HG03342 (cell line): Measurements from ENCODE around the gene TACC2.

ENCODE experiments used
- ATAC-seq: cut with Tn5 transposase; IDR thresholded peaks from one replicate; pipeline ENCODE4 v1.9.1; 2021; ENCODE audit warnings: mild to moderate bottlenecking, moderate library complexity; ENCODE audit not compliant: unreplicated experiment

Gene TACC2

DNA sequence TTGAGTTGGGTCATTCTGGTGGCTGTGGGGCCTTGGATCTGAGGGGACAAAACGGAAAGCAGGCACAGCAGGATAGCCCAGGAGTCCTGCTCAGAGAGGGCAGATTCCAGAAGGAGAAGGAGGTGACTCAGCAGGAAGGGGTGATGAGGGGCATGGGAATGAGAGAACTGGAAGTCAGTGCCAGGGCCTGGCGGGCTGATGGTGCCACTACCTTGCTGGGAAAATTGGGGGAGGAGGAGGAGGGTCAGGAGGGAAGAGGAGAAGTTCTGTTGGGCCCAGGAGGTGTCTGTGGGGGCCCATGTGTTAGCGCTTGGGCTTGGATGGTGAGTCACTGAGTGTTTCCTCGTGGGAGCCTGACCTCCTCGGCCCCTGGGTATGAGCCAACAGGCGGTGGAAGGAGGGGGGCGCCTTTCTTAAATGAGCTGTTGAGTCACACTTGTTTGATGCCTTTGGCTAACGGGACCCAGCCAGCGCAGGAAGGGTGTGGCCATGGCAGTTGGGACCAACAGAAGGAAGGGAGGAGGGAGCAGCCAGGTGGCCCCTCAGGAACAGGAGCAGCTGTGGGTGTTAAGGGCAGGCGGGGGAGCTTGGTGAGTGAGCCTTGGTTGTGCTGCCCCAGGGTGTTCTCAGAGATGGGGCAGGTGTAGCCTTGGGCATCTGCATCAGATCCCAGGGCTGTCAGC is 152.1 kb downstream of the TACC2 start:
- ATAC-seq = no peak

DNA sequence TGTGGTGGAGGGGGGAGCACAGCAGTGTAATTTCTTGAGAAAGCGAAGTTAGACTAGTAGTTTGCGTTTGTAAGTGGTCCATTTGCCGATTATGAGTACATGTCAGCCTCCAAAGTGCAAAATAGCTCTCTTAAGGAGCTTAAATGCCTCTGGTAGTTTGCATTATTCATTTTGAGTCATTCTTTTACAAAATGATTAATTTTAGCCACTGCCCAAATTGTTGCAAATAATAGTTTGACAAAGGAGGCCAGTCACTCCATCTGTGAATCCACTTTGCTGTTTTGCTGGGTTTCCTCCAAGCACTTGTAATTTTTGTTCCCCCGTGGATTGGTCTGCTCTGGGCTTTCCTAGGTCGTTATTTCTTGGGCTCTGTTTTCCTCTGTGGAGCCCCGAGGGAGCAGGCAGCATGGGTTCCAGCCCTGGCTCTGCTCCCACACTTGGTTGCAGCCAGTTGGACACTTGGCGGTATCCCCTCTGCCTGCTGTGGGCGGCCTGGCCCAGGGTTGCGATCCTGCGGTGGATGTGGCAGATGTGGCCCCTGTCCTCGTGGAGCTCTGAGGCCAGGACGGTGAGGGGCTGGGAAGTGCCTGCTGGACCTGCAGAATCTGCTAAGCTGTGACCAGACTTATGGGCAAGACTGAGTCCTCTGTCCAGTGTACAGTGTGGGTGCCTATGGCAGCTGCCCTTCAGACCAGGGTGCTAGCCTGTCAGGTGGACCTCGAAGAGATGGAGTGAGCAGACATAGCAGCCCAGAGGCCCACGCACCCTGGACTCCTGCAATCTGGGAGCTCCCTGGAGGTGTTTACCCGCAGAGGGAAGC is 153.1 kb downstream of the TACC2 start:
- ATAC-seq = no peak

DNA sequence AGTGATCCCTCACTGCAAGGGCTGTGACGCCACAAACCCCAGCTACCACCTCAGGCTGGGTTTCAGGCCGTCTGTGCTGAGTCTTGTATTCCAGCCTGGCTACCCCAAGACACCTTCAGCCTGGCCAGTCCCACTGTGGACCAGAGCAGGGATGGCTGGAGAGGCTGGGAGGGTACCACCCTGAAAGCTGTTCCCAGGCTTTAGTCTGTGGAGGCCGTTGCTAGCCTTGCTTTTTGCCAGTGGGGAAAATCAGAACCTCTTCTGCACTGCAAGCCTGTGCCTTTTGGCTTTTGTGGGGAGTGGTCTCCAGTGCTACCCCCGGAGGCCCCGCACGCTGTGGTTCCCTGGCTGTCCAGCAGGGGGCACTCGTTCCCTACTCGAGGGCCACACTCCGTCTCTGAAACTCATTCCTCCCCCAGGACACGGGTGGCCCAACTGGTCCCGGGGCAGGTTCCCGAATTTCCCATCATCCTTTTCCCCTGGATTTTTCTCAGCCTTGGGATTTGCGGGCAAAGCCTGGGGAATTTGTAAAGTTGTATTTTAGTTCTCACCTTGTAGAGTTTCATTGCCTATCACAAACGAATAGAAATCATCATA is 153.8 kb downstream of the TACC2 start:
- no peak for ATAC-seq

DNA sequence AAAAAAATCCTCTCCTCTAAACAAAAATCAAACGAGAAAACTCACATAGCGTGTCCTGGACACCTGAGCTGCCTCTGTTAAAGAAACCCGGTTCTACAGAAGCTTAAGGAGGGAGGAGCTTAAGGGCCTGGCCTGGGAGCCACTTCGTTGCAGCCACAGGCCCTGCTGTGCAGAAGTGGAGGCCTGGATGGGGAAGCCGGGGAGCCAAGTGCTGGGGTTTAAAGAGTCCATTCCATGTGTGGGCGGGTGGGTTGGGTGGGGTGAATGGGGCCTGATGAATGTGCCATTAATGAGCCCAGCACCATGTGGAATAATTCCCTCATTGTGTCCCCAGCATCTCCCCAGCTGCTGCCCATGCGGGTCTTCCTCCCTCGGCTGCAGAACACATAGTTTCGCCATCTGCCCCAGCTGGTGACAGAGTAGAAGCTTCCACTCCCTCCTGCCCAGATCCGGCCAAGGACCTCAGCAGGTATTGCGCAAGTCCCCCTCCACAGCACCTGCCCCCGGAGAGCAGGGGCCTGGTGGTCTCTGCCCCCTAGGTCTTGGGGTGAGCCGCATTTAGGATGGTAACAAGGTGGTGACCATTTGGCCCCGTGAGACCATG is 154.4 kb downstream of the TACC2 start:
- no peak for ATAC-seq

DNA sequence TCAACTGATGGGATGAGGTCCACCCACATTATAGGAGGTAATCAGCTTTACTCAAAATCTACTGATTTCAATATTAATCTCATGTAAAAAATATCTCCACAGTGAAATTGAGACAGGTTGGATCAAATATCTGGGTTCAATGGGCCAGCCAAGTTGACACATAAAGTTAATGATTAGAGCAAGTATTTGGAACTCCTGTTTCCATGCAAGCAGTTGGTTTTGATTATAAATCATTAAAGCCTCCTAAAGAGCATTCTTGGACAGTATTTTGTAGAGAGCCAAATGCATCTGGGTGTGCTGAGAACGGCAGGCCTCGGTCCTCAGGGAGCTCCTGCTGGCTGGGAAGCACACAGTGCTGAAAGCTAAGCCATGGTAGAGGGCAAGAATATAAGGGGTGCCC is 155.2 kb downstream of the TACC2 start:
- ATAC-seq = no peak

DNA sequence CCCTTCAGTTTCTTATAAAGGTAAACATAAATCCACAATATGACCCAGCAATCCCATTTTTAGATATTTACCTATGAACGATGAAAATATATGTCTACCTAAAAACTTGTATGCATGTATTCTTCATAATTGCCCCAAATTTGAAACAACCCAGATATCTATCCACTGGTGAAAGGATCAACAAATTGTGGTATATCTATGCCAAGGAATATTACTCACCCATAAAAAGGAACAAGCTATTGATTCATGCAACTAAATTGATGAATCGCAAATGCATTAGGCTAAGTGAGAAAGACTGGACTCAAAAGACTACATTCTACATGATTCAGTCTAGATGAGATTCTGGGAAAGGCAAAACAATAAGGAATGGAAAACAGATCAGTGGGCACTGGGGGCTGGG is 156.2 kb downstream of the TACC2 start:
- no peak for ATAC-seq

DNA sequence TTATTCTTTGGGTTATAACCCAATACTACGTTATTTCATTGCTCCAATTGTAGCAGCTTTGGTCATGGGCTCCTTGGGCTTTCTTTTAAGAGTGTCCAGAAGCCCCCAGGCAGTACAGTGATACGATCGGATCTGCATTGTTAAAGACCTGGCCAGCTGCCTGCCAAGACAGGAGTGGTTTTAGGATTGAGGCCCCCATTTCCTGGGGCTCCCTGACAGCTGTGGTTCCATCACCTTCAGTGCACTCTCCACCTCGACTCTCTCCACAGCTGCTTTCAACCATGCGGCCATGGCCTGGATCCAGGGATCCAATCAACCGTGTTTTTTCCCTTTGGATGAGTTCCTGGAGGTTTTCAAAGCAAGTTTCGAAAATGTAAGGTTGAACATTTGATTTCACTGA is 158.7 kb downstream of the TACC2 start:
- no peak for ATAC-seq

DNA sequence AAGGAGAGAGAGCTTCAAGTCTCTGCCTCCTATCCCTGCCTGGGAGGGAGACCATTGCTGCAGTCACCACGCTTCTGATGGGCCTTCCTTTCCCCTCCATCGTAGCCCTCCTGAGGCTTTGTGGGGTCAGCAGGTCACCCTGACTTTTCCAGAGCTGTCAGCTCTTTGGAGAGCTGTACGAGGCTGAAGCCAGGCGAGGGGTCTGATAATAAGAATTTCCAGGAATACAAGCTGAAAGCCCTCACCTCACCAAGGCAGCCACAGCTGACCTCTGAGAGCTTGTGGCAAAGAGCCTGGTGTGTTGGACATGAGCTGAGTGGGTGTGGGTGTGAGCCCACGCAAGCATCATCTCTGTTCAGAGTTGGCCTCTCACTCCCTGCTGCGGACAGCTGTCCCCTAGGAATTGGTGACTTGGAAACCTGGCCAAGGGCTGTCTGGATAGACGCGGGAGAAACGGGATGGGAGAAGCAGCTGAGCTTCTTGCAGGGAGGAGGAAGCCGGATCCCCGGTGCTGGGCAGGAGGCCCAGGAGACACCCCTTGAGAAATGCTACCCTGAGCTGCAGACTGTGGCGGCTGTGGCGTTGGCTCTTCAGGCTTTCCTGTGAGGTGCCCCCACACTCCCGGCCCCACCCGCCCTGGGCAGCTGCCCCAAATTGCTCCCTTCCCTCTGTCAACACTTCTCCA is 160.1 kb downstream of the TACC2 start:
- no peak for ATAC-seq

DNA sequence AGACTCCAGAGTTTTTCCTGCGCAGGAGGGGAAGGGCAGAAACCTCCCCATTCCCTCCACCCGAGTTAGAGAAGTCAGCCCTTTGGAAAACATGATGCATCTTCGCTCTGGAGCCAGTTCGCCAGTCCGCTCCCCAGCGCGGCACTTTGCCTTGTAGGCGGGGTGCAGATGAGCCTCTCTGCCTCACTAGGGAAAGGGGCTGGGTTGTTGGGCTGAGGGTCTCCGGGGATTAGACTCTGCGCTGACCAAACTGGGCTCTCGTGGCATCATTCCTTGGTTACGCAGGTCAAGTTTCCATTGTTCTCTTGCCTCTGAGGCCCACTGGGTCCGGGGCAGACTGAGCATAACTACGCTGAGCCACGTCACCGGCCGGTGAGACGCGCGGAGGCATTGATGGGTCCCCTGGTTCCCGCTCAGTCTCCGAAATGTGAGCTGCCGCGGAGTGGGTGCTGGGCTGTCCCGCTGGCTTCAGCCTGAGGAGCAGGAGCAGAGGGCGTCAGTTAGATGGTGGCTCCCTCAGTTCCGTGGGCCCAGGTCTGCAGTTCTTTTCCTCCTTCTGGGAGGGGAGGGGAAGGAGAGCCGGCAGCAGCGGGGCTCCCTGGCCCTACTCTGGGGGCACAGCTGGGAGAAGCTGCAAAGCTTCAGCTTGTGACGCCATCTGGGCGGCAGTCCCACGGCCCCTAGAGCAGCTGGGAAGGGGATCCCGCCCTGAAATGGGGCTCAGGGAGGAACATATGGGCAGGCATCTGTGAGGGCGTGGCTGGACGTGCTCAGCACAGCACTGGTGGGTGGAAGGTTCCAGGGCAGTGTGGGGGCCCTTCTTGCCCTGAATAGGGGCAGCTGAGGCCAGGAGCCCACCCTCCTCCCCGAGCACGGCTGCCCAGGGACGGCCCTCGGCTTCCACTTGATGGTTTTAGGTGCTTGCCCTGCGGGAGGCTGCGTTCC is 160.9 kb downstream of the TACC2 start:
- no peak for ATAC-seq

DNA sequence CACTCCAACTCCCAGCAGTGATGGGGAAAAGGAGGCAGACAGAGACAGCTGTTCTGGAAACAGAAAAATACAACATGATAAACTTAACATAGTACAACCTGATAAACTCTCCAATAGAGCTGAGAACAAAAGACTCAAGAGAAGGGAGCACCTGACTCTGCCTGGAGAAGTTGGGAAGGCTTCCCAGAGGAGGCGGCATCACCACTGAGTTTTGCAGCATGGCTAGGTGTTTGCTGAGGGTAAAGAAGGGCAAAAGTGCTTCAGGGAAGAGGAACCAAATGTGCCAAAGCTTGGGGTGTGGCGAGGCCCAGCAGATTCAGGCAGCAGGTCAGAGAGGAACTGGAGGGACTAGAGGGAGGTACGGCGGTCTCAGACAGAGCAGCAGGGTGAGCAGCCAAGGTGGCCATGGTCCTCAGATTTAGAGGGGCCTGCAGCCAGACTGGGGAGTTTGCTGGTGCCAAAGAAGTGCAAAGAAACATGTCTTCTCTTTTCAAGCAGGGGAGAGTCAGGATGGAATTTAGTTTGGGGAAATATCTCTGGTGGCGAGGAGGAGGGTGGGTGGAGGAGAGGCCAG is 162.2 kb downstream of the TACC2 start:
- no peak for ATAC-seq

DNA sequence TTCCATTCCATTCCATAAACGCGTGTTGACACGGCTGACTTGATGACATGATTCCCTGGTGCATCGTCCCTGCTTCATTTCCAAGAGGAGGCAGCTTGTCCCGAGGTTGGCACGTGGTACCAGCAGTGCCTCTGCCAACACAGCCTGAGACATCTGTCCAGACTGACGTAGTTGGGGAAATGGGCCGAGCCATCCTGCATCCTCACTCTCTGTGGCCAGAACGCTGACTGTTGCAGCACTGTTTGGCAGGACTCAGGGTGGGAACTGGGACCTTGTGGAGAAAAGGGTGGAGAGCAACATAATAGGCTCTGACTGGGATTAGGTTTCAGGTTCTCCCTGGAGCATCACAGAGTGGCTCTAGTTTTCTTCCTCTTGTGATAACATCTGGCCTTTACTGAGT is 163.6 kb downstream of the TACC2 start:
- ATAC-seq = no peak

DNA sequence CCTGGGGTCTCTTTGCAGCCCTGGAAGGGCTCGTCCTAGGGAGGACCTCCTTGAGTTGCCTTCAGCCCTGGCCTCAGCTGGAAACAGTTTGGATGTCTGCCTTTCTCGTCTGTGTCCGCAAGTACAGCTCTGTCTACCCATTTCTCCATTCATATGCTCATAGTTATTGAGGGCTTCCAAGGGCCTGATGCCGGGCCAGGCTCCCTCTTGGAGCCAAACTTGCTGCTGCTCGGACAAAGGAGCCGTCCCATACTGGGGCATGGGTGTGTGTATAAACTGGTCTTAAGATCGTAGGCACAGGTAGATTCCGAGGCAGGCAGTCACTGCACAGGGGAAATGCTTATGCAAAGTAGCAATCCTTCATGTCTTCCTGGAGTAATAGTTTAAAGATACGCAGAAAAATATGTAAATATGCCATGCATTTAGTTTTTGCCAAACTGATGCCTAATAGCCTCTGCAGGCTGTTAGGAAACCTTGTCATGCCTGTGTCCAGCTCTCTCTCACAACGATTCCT is 165.1 kb downstream of the TACC2 start:
- no peak for ATAC-seq

DNA sequence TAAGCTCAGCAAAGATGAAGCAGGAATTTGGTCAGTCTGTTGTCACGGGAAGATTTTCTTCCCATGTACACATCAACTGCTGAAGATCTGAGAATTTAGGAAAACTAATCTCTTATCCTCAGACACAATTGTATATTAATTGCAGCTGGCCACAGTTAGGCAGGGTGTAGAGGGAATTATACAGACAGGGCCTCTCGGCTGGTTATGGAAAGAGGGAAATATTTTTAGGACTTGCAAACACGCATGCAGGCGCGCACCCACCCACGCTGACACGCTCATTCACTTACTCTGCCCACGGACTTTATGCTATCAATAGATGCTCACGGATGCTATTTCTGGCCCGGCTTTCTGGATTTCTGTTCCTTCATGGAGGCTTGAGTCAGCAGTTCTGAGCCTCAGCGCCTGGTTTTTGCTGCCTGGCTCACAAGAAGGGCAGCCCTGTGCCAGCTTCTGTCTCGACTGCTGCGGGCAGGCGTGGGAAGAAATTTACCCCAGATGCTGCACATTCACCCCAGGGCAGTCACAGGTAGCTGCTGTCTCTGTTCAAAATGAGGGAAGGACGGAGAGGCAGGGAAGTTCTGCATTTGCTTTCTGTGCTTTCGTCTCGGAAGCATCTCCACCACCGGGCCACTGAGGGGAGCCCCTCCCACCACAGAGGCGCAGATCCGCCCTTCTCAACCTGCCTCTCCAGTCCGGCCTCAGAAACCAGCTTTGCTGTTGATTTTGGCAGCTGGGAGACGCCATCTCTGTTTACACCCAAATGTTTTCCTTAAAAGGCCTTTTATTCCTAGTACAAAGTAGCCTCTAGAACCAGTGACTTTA is 165.8 kb downstream of the TACC2 start:
- no peak for ATAC-seq

DNA sequence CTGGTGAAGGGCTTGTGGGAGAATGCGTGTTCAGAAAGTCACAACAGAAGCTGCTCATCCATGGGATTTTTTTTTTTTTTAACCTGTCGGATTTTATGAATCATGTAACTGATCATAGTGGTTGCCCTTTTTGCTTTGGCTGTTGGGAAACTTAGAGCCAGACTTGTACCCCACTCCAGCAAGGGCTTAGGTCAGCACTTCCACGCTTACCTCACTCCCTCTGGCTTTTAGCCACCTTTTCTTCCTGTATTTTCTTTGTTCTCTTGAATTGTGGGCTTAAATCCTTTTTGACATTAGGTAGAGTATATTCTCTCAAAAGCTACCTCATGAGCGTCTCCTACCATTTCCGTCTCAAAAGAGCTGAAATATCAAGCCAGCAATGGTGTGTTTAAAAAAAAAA is 168.5 kb downstream of the TACC2 start:
- ATAC-seq = no peak

DNA sequence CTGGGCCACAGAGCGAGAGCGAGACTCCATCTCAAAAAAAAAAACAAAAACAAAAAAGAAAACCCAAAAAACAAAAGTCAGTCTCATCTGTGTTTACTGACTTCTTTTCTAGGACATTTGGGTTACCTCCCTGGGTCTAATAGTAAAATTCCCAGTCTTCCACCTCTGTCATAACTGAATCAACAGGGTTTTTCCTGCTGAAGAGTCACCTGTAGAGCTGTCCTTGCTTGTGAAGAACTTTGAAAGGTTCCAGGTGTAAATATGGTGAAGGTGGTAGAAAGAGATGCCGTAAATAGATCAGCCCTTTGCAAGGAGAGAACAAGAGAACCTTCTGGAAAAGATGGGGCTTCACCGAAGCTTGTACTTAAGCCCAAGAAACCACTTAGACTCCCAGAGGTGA is 169.4 kb downstream of the TACC2 start:
- ATAC-seq = no peak

DNA sequence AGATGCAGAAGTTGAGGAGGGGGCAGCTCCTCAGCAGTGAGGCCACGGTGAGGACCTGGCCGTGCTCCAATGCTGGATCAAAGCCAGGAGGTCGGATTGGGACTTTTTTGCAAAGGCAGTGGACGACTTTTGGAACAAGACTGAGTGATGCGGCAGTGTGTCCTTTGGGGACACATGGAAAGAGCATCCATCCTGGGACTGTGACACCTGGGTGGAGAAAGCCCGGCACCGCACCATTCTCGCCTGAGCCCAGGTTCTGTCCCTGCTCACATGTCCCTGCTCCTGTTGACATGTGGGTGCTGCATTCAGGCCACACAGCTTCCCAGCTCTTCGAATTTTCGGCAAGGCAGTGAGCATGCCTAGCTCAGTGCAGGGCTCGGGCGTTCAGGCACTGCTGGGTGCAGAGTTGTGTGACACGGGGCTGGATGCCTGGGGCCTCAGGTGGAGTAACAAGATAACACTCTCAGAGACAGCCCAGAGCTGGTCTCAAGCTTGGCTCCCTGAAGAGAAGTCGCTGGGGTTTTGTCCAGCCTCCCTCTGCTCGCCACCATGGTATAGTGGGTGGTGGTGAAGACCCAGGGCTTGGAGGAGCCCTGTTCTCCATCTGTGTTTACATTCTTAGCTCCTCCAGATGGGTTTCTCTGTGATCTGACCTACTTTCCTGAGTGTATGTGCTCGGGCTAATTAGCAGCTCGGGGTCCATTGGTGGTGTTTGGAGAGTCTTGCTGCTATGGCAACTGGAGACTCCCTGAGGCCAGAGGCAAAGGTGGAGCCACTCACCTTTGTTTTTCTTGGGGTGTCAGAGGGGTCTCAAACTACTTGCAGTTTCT is 170.4 kb downstream of the TACC2 start:
- no peak for ATAC-seq

DNA sequence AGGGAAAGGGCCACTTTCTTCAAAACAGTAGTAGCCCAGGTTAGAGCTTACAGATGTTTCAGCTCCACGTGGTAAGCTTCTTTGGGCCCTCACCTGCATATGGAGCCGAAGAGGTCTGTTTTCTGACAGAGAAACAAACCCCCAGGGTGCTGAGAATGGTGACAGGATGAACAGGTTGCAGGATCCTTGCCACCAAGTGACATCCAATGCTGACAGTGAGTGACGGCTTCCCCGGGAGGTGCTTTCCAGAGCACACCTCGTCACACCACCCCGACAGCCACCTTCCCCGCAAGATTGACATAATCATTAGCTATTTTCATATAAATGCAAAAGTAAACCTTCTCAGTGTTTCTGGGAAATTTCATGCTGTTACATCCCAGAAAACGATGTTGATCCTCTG is 172.8 kb downstream of the TACC2 start:
- ATAC-seq = no peak

DNA sequence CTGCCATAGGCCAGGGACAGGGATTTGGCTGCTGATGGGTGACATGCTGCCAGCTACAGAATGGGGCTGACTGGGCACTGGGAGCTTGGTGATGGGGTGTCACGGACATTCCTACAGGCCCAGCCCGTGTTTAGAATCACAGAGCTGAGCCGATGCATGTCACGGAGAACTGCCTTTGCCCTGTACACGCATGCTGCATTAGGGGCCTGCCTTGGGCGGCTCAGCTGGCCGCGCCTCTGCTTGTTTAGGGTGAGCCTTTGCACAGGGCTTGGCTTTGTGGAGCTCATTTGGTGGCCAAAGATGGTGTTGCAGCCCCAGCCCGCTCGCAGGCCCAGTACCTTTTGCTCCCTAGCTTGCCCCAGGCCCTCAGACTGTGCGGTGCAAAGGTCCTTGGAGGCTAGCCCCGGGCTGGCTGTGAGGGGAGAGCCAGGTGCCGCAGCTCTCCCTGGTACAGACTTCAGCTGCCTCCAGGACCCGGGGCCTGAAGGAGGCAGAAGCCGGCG is 173.8 kb downstream of the TACC2 start:
- ATAC-seq = no peak
